Neural progenitor cell (in vitro differentiated cells): ENCODE results near the gene UBE2D3. TPM values are rescaled to one million over a fixed set of nuclear protein-coding genes. Genes with fewer than 3 reads are reported as not detected.

Experiments
- DNase-seq: peaks from one replicate; pipeline ENCODE4 v3.0.0-alpha.2; 2016; ENCODE audit warnings: low spot score
- H2AFZ ChIP-seq: fragments of 200-600 bp; sonication (generic); replicated peaks from 2 replicates; pipeline ENCODE4 v1.6.1; 2016; ENCODE audit warnings: antibody characterized with exemption
- H3F3A ChIP-seq: fragments of 200-600 bp; sonication (generic); 2 replicates; pipeline ENCODE4 v1.6.1; 2016; ENCODE audit warnings: antibody characterized with exemption, low read depth
- H3K27ac ChIP-seq: fragments of 200-600 bp; sonication (generic); 2 replicates; pipeline ENCODE4 v1.5.1; 2016; ENCODE audit warnings: mild to moderate bottlenecking
- H3K27me3 ChIP-seq: fragments of 200-600 bp; sonication (generic); 2 replicates; pipeline ENCODE4 v1.6.1; 2016; ENCODE audit warnings: mild to moderate bottlenecking, moderate library complexity
- H3K36me3 ChIP-seq: fragments of 200-600 bp; sonication (generic); 2 replicates; pipeline ENCODE4 v1.5.1; 2016
- H3K4me1 ChIP-seq: fragments of 200-600 bp; sonication (generic); 2 replicates; pipeline ENCODE4 v1.6.1; 2016; ENCODE audit warnings: mixed run types
- H3K4me2 ChIP-seq: fragments of 200-600 bp; sonication (generic); 2 replicates; pipeline ENCODE4 v1.6.1; 2016
- H3K4me3 ChIP-seq: fragments of 200-600 bp; sonication (generic); 2 replicates; pipeline ENCODE4 v1.5.1; 2016
- H3K79me2 ChIP-seq: fragments of 200-600 bp; sonication (generic); 2 replicates; pipeline ENCODE4 v1.6.1; 2016; ENCODE audit warnings: low read depth
- H3K9ac ChIP-seq: fragments of 200-600 bp; sonication (generic); 2 replicates; pipeline ENCODE4 v1.6.1; 2016
- H3K9me3 ChIP-seq: fragments of 200-600 bp; sonication (generic); 2 replicates; pipeline ENCODE4 v1.5.1; 2016; ENCODE audit warnings: low read depth
- H4K20me1 ChIP-seq: fragments of 200-600 bp; sonication (generic); 2 replicates; pipeline ENCODE4 v1.6.1; 2016; ENCODE audit warnings: low read depth
- H3K27ac Mint-ChIP-seq: 3 replicates; pipeline ENCODE4 v1.8.0; 2021; ENCODE audit warnings: mixed read lengths
- H3K27me3 Mint-ChIP-seq: 2 replicates; pipeline ENCODE4 v1.8.0; 2022; ENCODE audit warnings: low read depth, mild to moderate bottlenecking, inconsistent platforms, moderate library complexity, mixed read lengths; ENCODE audit not compliant: insufficient read depth
- H3K36me3 Mint-ChIP-seq: 3 replicates; pipeline ENCODE4 v1.8.0; 2021; ENCODE audit warnings: mixed read lengths
- H3K4me1 Mint-ChIP-seq: 3 replicates; pipeline ENCODE4 v1.8.0; 2021; ENCODE audit warnings: mixed read lengths
- H3K4me3 Mint-ChIP-seq: 3 replicates; pipeline ENCODE4 v1.8.0; 2021; ENCODE audit warnings: mild to moderate bottlenecking, moderate library complexity, mixed read lengths
- H3K9me3 Mint-ChIP-seq: 3 replicates; pipeline ENCODE4 v1.8.0; 2020; ENCODE audit warnings: mixed read lengths
- EZH2 ChIP-seq: fragments of 200-600 bp; sonication (generic); IDR thresholded peaks from 2 replicates; pipeline ENCODE4 v1.6.1; 2017; ENCODE audit warnings: antibody characterized with exemption, mild to moderate bottlenecking, moderate library complexity
- EZH2phosphoT487 ChIP-seq: fragments of 200-600 bp; sonication (generic); IDR thresholded peaks from 2 replicates; pipeline ENCODE4 v1.6.1; 2017; ENCODE audit warnings: antibody characterized with exemption
- total RNA-seq: library from RNA; depleted of rRNA; stranded (reverse); fragments of >200 nt; gene quantifications from 2 replicates; pipeline ENCODE4 v1.2.3, GENCODE V29; 2015; ENCODE audit warnings: low replicate concordance
- TF ChIP-seq, protein P1 (sequence below): fragments of 200-600 bp; sonication (generic); IDR thresholded peaks from 2 replicates; pipeline ENCODE4 v1.5.1; 2017; ENCODE audit warnings: antibody characterized with exemption, mild to moderate bottlenecking

The UBE2D3 gene
- total RNA-seq, 1 donor from 2014 or later, result 573 TPM

DNA sequence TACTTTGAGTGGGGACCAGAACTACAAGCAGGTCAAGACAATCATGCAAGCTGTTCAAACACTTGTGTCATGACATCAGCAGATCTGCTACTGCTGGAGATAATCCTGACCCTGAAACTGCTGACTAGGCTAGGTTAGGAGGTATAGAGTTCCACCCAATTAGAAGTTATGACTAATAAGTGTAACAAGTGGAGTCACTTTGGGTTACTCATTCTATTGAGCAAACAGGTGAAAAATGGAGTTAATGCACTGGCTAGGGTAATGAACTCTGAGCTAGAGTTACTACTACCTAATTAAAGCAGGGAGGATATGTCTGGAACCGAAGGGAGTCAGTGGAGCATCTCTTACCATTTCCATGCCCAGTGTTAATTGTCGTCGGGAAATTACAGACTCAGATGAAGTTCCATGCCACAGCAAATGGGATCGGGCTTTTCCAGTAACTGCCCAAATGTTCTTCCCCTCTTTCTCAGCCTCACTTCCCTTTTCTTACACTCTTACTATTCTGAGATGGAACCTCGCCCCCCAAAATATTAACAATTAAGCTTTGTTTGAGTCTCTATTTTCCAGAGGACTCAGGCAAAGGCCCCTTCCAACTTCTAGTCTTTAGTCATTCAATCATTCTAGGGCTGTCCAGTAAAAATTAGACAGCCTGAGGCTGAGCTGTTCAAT lies 46.7 kb downstream of the UBE2D3 start:
- DNase-seq, result no peak
- Histone ChIP-seq H3K4me3 (no peak overlapping the region), H3K4me2 (no peak overlapping the region), H4K20me1 (no peaks in the 10 kb centered on the region), H3F3A (no peaks in the 10 kb centered on the region), H3K79me2 (no peaks in the 10 kb centered on the region), H2AFZ (no peak overlapping the region), H3K9me3 (no peaks in the 10 kb centered on the region), H3K27ac (no peak overlapping the region), H3K36me3 (no peaks in the 10 kb centered on the region), H3K9ac (no peak overlapping the region), H3K27me3 (no peaks in the 10 kb centered on the region), H3K4me1 (no peaks in the 10 kb centered on the region)
- Mint-ChIP-seq H3K27me3 (peaks cover 2% of the 10 kb centered on the region), H3K4me3 (no peak overlapping the region), H3K27ac (no peak overlapping the region), H3K36me3 (no peaks in the 10 kb centered on the region), H3K4me1 (no peaks in the 10 kb centered on the region), H3K9me3 (no peaks in the 10 kb centered on the region)
- TF ChIP-seq, protein P1, sequence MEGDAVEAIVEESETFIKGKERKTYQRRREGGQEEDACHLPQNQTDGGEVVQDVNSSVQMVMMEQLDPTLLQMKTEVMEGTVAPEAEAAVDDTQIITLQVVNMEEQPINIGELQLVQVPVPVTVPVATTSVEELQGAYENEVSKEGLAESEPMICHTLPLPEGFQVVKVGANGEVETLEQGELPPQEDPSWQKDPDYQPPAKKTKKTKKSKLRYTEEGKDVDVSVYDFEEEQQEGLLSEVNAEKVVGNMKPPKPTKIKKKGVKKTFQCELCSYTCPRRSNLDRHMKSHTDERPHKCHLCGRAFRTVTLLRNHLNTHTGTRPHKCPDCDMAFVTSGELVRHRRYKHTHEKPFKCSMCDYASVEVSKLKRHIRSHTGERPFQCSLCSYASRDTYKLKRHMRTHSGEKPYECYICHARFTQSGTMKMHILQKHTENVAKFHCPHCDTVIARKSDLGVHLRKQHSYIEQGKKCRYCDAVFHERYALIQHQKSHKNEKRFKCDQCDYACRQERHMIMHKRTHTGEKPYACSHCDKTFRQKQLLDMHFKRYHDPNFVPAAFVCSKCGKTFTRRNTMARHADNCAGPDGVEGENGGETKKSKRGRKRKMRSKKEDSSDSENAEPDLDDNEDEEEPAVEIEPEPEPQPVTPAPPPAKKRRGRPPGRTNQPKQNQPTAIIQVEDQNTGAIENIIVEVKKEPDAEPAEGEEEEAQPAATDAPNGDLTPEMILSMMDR, result no peak
- no peak for TF ChIP-seq EZH2
- no peak for TF ChIP-seq EZH2phosphoT487

DNA sequence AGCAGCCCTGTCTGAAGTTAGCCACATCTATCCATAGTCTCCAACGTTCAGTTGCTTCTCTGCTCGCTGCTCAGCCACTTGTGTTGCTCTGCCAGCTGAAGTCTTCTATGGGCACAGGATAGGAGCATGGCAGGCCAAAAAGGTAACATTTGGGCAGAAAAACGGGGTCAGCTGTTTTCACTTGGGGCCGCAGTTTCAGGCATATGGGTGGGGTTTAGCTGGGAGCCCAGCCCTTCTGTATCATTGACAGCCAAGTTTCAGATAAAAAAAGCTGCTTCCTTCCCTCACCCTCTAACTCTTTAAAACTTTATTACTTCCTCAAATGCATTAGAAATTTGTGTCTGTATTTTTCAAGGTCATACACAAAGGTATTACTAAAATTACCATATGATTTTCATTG lies 48.1 kb downstream of the UBE2D3 start:
- Mint-ChIP-seq H3K36me3 (no peaks in the 10 kb centered on the region), H3K4me1 (no peaks in the 10 kb centered on the region), H3K9me3 (no peaks in the 10 kb centered on the region), H3K27me3 (no peaks in the 10 kb centered on the region), H3K4me3 (no peak overlapping the region), H3K27ac (no peak overlapping the region)
- H2AFZ ChIP-seq, result no peak overlapping the region
- no peaks in the 10 kb centered on the region for H3K27me3 ChIP-seq
- H4K20me1 ChIP-seq, result no peaks in the 10 kb centered on the region
- H3K4me3 ChIP-seq, result no peak overlapping the region
- H3K9ac ChIP-seq, result no peak overlapping the region
- TF ChIP-seq, protein P1, result no peak
- no peaks in the 10 kb centered on the region for H3K36me3 ChIP-seq
- H3K9me3 ChIP-seq, result no peaks in the 10 kb centered on the region
- H3K27ac ChIP-seq, result no peak overlapping the region
- no peak overlapping the region for H3K4me2 ChIP-seq
- no peak for DNase-seq
- no peaks in the 10 kb centered on the region for H3F3A ChIP-seq
- H3K4me1 ChIP-seq, result no peaks in the 10 kb centered on the region
- H3K79me2 ChIP-seq, result no peaks in the 10 kb centered on the region

DNA sequence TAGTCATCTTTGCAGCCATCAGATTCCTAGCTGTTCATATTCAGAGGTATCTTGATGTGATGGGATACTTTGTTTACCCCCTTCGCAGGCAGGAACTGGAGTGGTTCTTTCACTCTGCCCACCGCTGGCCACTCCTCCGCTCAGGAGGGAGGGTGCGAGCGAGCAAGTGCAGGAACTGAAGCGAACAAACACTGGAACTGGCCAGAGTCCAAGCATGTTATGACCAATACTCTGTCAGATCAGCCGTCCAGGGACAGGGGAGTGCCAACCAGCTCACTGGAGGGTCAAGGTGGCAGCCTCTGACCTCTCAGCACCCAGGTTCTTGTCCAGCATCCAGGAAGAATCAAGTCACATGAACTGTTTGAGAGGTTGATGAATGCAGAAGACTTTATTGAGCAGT lies 48.6 kb downstream of the UBE2D3 start:
- H3K27ac Mint-ChIP-seq, result no peak overlapping the region
- H3K4me3 ChIP-seq, result no peak overlapping the region
- H3K27me3 Mint-ChIP-seq, result no peaks in the 10 kb centered on the region
- TF ChIP-seq EZH2, result no peak
- TF ChIP-seq, protein P1, result no peak
- TF ChIP-seq EZH2phosphoT487, result no peak
- no peak overlapping the region for H3K4me2 ChIP-seq
- no peak overlapping the region for H3K9ac ChIP-seq
- H3K79me2 ChIP-seq, result no peaks in the 10 kb centered on the region
- DNase-seq, result no peak
- no peaks in the 10 kb centered on the region for H3F3A ChIP-seq
- H3K36me3 ChIP-seq, result no peaks in the 10 kb centered on the region
- no peaks in the 10 kb centered on the region for H3K4me1 ChIP-seq
- no peaks in the 10 kb centered on the region for H4K20me1 ChIP-seq
- no peaks in the 10 kb centered on the region for H3K4me1 Mint-ChIP-seq
- H3K36me3 Mint-ChIP-seq, result no peaks in the 10 kb centered on the region
- H3K27ac ChIP-seq, result no peak overlapping the region
- H3K9me3 Mint-ChIP-seq, result no peaks in the 10 kb centered on the region
- no peaks in the 10 kb centered on the region for H3K27me3 ChIP-seq
- H2AFZ ChIP-seq, result no peak overlapping the region
- no peaks in the 10 kb centered on the region for H3K9me3 ChIP-seq
- H3K4me3 Mint-ChIP-seq, result no peak overlapping the region
